ENCODE data around the gene USP25. TPM values are rescaled to one million over a fixed set of nuclear protein-coding genes. Genes with fewer than 3 reads are reported as not detected.

Gene USP25
- total RNA-seq, result 45.2 and 48.9 TPM in 2 replicates
- long read RNA-seq, partial matches to known transcripts, result 16 of 25 reads
- long read RNA-seq, other reads (novel, unspliced or antisense), result 7 of 25 reads

GRCh38 chr21:15729674-15730483 lies at the start of gene USP25:
Gene USP25, plus strand, starts transcription at chr21:15729982. Its CDS starts 412 bp downstream, at chr21:15730394.
- Mint-ChIP-seq H3K4me1 (ENCODE audit: unreplicated experiment) (peaks cover 27% of the 10 kb centered on the region), H3K27me3 (ENCODE audit: unreplicated experiment) (no peaks in the 10 kb centered on the region), H3K27ac (ENCODE audit: unreplicated experiment) (peak within 1 kb of the TSS; percentile 82), H3K4me3 (ENCODE audit: unreplicated experiment) (peak within 1 kb of the TSS; percentile 88), H3K36me3 (ENCODE audit: unreplicated experiment) (no peaks in the 10 kb centered on the region), H3K9me3 (ENCODE audit: unreplicated experiment) (no peaks in the 10 kb centered on the region)
- TF ChIP-seq CTCF (IDR thresholded peaks at IDR 0.05), result peak; percentile 36
- peak; percentile 92 for DNase-seq (ENCODE audit: extremely low spot score, unreplicated experiment)

- Mint-ChIP-seq H3K27me3 (ENCODE audit: unreplicated experiment) (no peaks in the 10 kb centered on the region), H3K27ac (ENCODE audit: unreplicated experiment) (peak overlapping the region; percentile 1), H3K36me3 (ENCODE audit: unreplicated experiment) (no peaks in the 10 kb centered on the region), H3K4me3 (ENCODE audit: unreplicated experiment) (no peak overlapping the region), H3K9me3 (ENCODE audit: unreplicated experiment) (peaks cover 10% of the 10 kb centered on the region), H3K4me1 (ENCODE audit: unreplicated experiment) (peaks cover 9% of the 10 kb centered on the region)
- DNase-seq (ENCODE audit: extremely low spot score, unreplicated experiment), result no peak
- no peak for TF ChIP-seq CTCF (IDR thresholded peaks at IDR 0.05)
Observed at GRCh38 chr21:15682186-15682895, 47.4 kb upstream of the USP25 start.

GRCh38 chr21:15682977-15683376 lies 46.8 kb upstream of the USP25 start:
- no peaks in the 10 kb centered on the region for H3K36me3 Mint-ChIP-seq (ENCODE audit: unreplicated experiment)
- H3K4me1 Mint-ChIP-seq (ENCODE audit: unreplicated experiment), result peaks cover 15% of the 10 kb centered on the region
- no peak for TF ChIP-seq CTCF (IDR thresholded peaks at IDR 0.05)
- H3K4me3 Mint-ChIP-seq (ENCODE audit: unreplicated experiment), result no peak overlapping the region
- peaks cover 7% of the 10 kb centered on the region for H3K9me3 Mint-ChIP-seq (ENCODE audit: unreplicated experiment)
- no peak for DNase-seq (ENCODE audit: extremely low spot score, unreplicated experiment)
- H3K27me3 Mint-ChIP-seq (ENCODE audit: unreplicated experiment), result no peaks in the 10 kb centered on the region
- H3K27ac Mint-ChIP-seq (ENCODE audit: unreplicated experiment), result no peak overlapping the region

GRCh38 chr21:15686506-15686905 lies 43.3 kb upstream of the USP25 start:
- H3K27ac Mint-ChIP-seq (ENCODE audit: unreplicated experiment), result no peak overlapping the region
- no peak overlapping the region for H3K4me3 Mint-ChIP-seq (ENCODE audit: unreplicated experiment)
- peaks cover 7% of the 10 kb centered on the region for H3K9me3 Mint-ChIP-seq (ENCODE audit: unreplicated experiment)
- no peak for TF ChIP-seq CTCF (IDR thresholded peaks at IDR 0.05)
- H3K27me3 Mint-ChIP-seq (ENCODE audit: unreplicated experiment), result no peaks in the 10 kb centered on the region
- H3K4me1 Mint-ChIP-seq (ENCODE audit: unreplicated experiment), result peaks cover 46% of the 10 kb centered on the region
- no peaks in the 10 kb centered on the region for H3K36me3 Mint-ChIP-seq (ENCODE audit: unreplicated experiment)
- no peak for DNase-seq (ENCODE audit: extremely low spot score, unreplicated experiment)

- DNase-seq (ENCODE audit: extremely low spot score, unreplicated experiment), result no peak
- Mint-ChIP-seq H3K9me3 (ENCODE audit: unreplicated experiment) (peaks cover 7% of the 10 kb centered on the region), H3K27ac (ENCODE audit: unreplicated experiment) (no peak overlapping the region), H3K27me3 (ENCODE audit: unreplicated experiment) (no peaks in the 10 kb centered on the region), H3K36me3 (ENCODE audit: unreplicated experiment) (no peaks in the 10 kb centered on the region), H3K4me3 (ENCODE audit: unreplicated experiment) (no peak overlapping the region), H3K4me1 (ENCODE audit: unreplicated experiment) (peaks cover 50% of the 10 kb centered on the region)
- TF ChIP-seq CTCF (IDR thresholded peaks at IDR 0.05), result no peak
Observed at GRCh38 chr21:15687208-15687607, 42.6 kb upstream of the USP25 start.
